EL (cell line): ENCODE results near the gene SPRY1.
A peak's percentile ranks its signal among the peaks of the same experiment; 100 is the strongest.

ENCODE experiments used
- DNase-seq: peaks from one replicate; pipeline ENCODE4 v3.0.0-alpha.2; 2016

The SPRY1 gene

DNA sequence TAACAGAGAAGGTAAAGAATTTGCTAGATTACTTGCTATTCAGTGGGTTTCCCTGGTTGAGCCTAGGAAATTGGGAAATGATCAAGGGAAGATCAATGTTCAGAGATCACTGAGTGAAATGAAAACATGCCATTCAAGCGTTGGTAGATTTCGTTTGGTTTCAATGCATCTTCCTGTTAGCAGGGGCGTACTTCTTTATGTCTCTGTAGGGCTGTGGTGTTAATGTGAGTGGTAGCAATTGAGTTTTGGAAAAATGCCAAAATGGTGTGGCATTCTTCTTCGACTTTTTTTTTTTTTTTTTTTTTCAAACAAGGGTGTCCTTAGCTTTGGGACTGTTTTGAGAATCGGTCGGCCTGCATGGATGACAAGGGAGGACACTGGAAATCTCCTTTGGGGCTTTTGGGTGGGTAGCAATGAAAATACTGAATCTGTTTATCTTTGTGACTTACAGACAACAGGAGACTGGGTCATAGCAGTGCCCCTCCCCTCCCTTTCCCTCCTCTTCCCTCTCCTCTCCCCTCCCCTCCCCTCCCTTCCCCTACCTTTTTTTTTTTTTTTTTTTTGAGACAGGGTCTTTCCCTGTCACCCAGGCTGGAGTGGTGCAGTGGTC lies 50.4 kb downstream of the SPRY1 start:
- DNase-seq: no peak

DNA sequence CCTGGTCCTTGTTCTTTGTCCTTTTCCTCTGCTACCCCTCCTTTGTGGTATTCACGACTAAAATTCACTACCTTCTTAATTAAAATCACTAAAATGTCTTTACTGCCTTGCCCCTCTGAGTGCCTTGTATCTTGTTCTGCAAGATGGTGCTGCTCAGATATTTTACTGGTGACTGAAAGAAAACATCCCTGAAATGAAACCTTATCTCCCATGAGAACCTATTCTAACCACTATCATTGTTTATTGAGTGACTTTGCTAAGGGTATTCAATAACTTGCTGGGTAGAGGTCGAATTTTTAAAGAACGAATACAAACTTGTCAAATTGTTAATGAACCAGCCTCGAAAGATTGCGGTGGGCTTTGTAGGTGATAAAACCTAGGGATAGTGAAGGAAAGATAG lies 52.8 kb downstream of the SPRY1 start:
- no peak for DNase-seq

DNA sequence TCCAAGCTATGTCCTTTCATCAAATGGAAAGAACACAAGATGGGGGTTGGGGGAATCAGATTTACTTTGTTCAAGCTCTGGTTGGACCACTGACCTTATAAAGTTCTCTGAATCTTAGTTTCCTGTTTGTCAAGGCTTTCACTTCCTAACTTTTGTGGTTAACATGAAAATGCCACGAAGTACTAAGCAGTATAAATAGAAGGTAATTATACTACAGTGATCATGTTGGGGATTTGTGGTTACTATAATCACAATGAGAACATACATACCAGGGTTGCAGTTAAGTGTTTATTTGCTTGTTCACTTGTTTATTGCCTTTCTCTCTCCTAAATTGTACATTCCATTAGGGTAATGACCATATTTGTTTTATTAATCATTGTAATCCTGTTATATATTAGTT lies 53.2 kb downstream of the SPRY1 start:
- DNase-seq: peak; percentile 54

- DNase-seq: no peak
Observed at GRCh38 chr4:123450393-123450792, 53.8 kb downstream of the SPRY1 start.

DNA sequence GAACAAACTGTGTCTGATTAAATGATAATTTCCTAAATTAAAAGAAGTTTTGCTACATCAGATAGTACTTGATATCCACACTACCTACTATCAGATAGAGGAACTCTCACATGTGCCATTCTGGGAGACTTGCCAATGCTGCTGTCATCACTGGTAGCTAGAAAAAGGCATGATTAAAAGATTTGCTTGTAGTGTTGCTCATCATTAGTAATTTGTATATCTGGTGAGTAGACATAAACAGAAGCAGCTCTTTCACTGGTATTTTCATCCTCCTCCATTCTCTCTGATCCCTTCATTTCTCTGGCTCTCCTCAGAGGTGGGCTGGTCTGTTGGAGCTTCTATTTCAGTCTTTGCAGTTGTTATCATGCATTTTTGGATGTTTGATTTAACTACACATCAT lies 56.0 kb downstream of the SPRY1 start:
- DNase-seq: peak; percentile 88

GRCh38 chr4:123453061-123453680 lies 56.6 kb downstream of the SPRY1 start:
- DNase-seq: no peak
